GM18508 (cell line): ENCODE results near the gene CPN1.
"Not testable (repeated sequence)": the region's sequence is repeated elsewhere in the genome, so short reads cannot be mapped to it uniquely, and the experiment has no call there.

Experiments
- ATAC-seq: cut with Tn5 transposase; IDR thresholded peaks from one replicate; pipeline ENCODE4 v1.9.1; 2021; ENCODE audit warnings: moderate number of reproducible peaks; ENCODE audit not compliant: insufficient read depth, unreplicated experiment

The CPN1 gene

DNA sequence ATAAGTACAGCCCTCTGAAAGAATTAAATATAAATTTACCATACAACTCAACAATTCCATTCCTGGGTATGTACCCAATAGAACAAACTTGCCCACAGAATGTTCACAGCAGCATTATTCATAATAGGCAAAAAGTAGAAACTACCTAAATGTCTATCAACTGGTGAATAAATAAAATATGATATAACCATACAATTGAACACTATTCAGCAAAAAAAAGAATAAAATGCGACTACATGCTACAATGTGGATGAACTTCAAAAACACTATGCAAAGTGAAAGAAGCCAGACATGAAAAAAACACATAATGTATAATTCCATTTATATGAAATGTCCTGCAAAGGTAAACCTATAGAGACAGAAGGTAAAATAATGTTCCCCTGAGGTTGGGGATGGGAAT, 2.0 kb upstream of the CPN1 start:
- no peak for ATAC-seq

DNA sequence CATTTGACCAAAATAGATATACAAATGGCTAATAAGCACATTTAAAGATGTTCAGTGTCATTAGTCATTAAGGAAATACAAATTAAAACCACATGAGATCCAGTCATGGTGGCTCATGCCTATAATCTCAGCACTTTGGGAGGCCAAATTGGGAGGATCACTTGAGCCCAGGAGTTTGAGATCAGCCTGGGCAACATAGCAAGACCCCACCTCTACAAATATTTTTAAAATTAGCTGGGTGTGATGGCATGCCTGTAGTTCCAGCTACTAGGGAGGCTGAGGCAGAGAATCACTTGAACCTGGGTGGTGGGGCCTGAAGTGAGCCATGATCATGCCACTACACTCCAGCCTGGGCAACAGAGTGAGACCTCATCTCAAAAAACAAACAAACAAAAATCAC, 607 bp upstream of the CPN1 start:
- ATAC-seq, result not testable (repeated sequence)

DNA sequence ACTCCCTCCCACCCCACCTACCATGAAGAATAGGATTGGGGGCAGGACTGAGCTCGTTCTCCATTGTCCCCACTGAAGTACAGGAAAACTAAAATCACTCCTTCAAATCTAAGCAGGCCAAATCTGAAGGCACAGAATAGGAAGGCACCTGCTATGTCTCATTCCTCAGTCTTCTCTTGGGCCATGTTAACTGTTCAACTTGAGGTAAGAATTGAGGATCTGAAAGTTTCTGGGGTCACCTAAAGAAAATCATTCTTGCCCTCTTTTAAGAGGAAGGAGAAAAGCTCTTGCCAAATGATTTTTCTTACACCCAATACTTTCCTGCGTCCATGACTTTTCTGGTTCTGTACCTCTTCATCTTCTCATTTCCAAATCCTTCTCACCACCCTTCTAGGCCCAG, 4.9 kb downstream of the CPN1 start:
- no peak for ATAC-seq

DNA sequence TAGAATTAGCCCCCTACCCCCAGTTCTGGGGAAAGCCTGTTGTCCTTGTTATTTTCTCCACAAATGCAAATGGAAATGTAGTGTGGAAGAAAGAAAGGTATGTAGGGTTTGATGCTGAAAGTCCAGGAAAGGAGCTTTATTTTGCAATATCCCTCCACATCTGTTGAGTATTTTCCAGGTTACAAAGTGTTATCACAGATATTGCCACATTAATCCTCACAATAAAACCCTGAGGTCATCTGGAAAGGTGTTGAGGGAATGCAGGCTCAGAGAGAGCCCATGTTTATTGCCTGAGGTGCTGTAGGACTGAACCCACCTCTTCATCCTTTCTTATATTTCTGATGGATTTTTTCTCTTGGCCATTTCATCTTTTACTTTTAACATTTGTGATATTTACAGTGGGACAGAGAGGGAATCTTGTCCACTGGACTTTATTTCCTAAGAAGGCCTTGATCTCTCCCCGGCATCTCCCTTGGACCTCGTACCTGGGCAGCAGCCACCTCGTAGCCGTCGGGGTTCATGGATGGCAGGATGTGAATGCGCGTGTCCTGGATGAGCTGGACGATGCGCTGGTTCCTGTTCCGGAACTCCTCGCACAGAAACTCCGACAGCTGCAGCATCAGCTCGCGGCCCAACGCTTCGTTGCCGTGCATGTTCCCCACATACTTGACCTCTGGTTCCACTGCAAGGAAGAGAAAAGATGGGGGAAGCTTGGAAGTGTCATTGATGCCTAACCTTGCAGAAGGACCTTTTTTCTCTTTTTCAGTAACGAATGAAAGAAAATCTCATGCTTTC, 6.0 kb downstream of the CPN1 start:
- ATAC-seq, result no peak

DNA sequence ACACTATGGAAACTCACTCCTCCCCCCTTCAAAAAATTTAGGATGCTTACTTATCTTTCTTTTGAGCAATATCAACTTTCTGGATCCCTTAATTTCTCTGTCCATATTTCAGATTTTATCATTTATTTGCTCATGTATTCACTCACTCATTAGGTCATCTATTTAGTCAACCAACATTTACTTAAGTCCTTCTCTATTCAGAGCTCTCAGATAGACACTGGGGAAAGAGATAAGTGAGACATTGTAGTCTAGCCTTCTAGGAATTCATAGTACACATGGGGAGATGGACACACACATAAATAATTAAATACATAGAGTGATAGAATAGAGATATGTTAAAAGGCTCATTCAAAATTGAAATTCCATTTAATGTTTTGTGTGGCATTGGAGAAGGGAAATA, 9.2 kb downstream of the CPN1 start:
- no peak for ATAC-seq

DNA sequence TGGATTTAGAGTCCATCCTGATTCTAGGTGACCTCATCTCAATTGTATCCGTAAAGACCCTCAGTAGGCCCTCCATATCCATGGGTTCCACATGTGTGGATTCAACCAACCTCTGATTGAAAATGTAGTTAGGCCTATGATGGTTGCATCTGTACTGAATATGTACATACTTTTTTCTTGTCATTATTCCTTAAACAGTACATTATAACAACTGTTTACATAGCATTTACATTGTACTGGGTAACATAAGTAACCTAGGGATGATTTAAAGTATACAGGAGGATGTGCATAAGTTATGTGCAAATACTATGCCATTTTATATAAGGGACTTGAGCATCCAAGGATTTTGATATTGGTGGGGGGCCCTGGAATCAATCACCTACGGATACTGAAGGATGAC, 10.1 kb downstream of the CPN1 start:
- no peak for ATAC-seq

DNA sequence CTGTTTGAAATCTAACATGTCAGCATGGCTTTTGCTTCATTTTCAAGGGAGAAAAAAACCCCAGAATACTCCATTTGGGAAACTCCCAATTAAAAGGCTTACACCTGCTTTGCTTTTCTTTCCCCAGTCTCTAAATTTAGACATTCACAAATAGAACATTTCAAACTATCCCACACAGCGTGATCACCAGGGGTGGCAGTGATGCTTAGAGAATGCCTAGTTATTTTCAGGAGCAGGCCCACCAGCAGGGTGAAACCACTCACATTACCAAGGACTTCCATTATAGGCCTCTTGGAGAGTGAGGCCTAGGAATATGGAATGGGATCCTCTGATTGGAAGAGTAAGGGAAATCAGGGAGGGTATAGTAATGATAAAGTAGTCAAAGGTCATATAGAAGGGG, 14.2 kb downstream of the CPN1 start:
- ATAC-seq, result no peak

DNA sequence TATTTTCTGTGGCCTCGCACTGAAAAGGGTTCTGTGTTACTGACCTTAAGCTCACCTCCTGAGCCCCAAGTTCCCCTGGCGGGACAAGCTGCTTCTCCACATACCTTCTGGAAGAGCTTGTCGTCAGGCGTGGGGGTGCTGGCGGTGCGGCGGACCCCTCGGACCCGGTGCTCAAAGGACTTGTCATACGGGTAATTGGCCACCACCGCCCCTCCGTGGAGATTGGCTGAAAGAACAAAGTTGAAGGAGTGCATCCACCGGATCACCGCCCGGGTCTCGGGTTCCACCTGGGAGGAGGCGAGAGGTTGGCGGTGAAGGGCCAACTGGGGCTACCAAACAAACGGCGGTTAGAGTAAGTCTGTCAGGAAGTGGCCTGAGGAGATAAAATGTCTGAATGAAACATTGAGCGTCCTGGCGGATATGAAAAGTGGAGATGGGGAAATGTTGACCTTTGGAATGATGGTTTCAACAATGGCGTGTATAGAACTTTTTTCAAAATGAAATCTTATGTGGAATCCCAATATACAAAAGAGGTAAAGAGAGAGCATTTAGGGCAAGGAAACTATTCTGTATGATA, 16.5 kb downstream of the CPN1 start:
- no peak for ATAC-seq

DNA sequence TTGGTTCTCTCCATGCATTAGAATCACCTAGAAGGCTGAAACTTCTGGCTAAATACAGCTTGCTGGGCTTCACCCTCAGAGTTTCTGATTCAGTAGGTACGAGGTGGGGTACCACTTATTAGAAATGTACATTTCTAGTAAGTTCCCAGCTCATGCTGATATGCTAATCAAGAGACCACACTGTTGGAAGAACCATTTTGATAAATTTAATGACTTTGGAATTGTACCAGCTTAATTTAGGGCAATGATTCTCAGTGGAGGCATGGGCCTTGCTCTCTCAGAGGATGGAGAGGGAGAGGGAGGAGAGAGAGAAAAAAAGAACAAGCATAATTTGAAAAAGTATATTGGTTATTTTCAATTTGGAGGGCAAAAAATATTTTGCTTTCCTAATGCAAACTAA, 20.3 kb downstream of the CPN1 start:
- no peak for ATAC-seq

DNA sequence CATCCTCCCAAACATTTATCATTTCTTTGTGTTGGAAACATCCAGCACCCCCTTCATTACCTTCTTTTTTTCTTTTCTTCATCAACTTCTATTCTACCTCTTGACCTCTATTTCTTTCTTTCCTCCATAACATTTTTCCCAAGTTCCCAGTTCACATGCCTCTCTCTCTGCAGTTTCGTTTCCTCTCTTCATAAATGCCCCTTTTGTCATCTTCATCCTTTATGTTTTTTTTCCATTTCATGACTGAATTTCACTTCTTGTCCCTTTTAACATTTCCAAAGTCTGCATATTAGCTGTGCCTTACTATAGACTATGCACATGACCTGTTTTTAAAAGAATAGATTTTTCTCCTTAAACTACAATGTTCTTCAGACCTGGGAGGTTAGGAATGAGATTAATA, 23.7 kb downstream of the CPN1 start:
- ATAC-seq, result no peak

DNA sequence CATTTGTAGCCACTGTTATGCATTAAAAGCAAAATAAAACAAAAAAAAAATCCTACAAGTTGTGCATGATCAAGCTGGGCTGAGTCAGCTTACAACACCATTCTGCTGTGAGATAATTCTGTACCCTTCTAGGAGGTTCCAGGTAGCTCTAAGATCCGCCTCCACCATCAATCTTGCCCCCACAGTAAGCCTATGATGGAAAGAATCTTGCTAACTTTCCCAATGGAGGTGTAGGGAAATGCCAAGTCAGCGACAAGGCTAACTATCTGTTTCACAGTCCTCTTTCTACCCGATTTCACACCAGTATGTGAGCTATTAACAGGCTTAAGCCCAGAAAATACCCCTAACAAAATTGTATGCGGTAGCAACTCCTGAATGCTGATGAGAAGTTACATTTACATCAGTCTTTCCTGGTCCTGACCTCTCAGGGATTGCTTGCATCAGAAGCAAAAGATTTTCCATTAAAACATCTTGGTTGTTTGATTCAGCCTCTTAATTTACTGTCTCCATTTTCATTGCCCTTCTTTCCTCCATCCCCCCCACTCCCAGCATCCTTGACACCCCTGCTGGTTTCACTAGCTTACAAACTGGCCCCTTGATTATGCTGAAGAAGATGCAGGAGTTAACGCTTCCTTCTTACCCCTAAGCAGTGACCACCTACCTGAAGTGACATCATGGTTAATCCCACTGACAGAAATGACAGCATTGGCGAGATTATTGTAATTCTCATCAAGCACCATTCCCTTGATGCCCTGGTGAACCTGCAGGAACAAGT, 27.8 kb downstream of the CPN1 start:
- ATAC-seq, result no peak

DNA sequence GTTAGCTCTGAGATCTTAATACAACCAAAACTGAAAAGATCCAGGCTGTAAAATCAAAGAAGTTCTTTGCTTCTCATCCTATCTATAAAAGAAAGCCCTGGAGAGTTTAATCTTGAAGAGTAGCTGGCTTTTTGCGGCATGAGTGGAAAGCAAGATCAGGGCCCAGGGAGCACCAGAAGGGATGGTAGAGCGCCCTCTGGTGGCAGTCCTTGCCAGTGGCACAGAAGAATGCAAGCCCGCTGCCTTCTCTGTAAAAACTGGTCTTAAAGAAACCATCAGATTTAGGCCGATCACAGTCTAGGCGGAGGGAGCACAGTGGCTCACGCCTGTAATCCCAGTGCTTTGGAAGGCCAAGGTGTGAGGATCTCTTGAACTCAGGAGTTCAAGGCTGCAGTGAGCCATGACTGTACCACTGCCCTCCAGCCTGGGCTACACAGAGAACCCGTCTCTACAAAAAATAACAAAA, 35.6 kb downstream of the CPN1 start:
- ATAC-seq, result no peak

DNA sequence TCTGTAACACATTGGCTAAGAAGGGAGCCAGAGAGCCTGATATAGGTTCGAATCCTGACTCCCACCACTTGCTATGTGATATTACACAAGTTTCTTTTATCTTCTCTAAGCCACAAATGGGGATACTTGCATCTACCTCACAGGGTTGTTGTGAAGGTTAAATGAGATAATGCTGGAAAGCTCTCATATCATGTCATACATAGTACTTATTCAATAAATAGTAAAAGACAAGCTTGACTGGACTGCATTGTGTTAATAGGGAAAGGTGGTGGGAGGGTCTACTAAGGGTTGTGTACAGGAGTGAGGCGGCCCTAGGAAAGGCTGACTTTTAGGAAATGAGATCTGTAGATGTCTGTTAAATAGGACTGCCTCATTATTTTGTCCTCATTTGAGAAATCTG, 36.1 kb downstream of the CPN1 start:
- ATAC-seq, result no peak

DNA sequence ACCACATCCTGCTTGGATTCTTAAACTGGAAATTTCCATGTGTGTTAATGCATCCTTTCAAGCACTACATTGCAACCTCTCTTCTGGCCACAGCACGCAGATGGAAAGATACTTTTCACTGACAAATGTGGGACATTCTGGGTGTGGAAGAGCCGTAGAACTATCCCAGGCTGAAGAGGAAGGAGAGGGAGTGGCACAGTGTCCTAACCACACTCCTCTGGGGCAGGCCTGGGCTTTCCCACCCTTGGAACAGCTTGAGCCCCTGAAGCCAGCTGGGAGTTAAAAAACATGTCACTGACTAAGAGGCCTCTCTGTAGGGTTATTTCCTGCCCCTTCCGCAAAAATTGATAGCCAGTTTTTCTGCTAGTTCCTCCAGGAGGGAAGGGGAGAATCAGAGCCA, 37.9 kb downstream of the CPN1 start:
- no peak for ATAC-seq

DNA sequence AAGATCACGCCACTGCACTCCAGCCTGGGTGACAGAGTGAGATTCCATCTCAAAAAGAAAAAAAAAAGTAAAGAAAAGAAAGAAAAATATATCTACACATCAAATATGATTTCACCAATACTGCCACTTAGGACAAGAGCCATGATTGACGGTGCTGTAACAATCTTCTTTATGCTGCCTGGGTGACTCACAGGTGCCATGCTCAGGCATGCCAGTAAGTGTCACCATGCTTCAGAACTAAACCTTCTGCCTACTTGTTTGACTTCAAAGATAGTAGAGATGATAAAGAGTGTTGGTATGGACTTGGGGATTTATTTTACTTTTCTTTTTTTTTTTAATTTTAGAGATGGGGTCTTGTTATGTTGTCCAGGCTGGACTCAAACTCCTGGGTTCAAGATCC, 38.3 kb downstream of the CPN1 start:
- no peak for ATAC-seq

DNA sequence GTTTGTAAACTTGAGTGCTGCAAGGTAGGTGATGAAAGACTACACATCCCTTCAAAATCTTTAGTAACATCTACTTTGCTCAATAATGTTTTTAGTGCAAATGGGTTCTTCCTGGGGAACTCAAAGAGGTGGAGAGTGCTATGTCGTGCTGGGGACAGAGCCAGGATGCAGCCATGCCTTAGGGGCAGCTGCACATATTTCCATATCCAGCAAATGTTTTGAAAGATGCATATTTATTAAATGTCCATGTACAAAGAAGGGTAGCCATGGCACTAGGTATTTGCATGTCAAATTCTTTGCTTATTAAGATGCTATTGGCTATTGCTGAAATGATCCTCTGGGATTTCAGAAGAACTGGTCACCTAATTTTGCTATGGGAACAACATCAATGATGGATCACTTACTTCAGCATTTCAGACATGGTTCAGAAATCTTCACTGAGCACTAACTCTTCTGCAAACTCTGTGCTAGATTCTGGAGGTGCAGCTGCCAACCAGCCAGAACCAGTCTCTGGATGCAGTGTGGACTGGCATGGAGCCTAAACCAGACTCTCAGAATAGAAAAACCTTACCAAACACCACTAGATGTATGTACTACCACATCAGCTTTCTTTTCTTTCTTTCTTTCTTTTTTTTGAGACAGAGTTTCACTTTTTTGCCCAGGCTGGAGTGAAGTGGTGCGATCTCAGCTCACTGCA, 40.2 kb downstream of the CPN1 start:
- no peak for ATAC-seq

DNA sequence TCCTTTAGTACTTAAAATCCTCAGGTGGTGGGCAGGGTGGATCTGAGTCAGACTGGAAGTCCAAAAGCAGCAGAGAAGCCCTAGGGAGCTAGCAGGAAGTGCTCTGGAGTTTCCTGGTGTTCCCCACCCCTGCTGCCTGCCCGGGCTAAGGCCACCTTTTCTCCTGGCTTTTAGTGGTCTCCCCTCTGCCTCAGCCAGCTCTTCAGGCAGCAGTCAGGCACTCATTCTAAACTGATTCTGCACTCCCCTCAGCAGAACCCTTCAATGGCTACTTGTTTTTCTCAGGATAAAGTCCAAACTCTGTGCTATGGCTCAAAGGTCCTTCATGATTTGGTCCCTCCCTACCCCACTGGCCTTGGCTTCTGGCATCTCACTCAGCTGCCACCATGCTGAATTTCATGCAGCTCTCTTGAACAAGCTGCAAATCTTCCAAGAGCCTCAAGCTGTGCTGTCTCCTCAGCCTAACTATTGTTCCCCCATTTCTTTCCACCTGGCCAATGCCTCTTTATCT, 43.1 kb downstream of the CPN1 start:
- no peak for ATAC-seq

DNA sequence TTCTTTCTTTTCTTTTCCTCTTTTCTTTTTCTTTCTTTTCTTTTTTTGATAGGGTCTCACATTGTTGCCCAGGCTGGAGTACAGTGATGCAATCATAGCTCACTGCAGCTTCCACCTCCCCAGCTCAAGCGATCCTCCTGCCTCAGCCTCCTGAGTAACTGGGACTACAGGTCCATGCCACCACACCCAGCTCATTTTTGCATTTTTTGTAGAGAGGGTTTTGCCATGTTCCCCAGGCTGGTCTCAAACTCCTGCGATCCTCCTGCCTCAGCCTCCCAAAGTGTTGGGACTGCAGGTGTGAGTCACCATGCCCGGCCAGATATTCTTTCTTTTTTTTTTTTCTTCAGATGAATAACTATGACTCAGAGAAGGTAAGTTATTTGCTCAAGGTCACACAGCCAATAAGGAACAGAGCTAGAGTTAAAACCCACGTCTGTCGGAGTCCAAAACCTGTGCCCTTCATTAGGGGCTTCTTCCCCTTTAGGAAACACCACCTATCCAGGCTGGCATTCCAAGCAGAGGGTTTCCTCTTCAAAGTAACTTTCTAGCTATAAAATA, 43.8 kb downstream of the CPN1 start:
- ATAC-seq, result no peak

DNA sequence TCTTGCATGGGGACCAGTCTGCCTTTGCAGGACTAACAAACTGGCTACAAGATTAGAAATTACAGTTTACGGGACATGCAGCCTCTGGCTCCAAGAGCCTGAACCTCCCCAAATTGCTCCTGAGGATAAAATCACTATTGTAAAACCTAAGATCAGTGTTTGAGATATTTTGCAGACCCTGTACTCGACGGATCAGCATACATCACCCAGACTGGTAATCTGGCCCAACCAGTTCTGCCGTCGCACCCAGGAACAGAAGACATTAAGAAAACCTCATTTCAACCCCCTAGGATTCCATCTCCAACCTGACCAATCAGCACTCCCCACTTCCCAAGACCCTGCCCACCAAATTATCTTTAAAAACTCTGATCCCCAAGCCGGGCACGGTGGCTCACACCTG, 44.8 kb downstream of the CPN1 start:
- no peak for ATAC-seq

DNA sequence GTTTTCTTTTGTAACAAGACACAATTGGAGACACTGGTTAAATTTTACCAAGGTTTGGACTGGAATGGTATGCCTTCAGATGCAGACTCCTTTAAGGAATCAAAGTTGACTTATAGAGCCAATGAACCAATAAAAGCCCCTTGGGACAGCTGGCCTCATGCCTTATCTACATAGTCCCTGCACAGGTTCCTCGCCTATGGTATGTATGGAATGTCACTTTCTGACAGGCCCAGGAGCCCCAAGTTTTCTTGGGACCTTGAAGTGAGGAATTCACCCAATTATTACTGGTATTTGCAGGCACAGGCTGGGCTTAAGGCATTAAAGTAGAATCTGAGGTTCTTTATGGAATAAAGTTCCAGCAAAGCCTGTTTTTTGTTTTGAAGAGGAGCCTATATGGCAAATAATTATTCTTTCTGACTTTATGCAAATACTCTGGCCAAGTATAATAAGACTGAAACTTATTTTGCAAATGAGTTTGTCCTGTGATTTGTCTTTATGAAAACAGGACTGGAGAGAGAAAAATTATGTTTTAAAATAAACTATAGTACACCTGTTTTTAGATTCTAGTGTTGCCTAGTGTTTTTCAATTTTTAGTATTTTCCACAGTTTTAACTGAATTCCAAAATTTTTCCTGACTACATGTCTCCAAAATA, 47.8 kb downstream of the CPN1 start:
- ATAC-seq, result no peak
